Activated T-cell treated with anti-CD3 and anti-CD28 coated beads, Interleukin-2, amount 50 U/mL, for 4 hours (primary cell): ENCODE results near the gene DDX46. TPM values are rescaled to one million over a fixed set of nuclear protein-coding genes. Genes with fewer than 3 reads are reported as not detected.
"Not testable (repeated sequence)": the region's sequence is repeated elsewhere in the genome, so short reads cannot be mapped to it uniquely, and the experiment has no call there.

Experiments
- ATAC-seq, 2 donors: fragments of 200-7000 bp; cut with Tn5 transposase; one replicate each; pipeline ENCODE4 v1.10.0; 2021
- DNase-seq: peaks from one replicate; pipeline ENCODE4 v3.0.0-alpha.2; 2020
- H3K27me3 Mint-ChIP-seq: one replicate; pipeline ENCODE4 v1.8.0; 2021; ENCODE audit warnings: low read depth, mixed read lengths
- H3K36me3 Mint-ChIP-seq: one replicate; pipeline ENCODE4 v1.8.0; 2022; ENCODE audit warnings: mixed read lengths; ENCODE audit not compliant: insufficient read depth
- H3K4me1 Mint-ChIP-seq: one replicate; pipeline ENCODE4 v1.8.0; 2021; ENCODE audit warnings: low read depth, mixed read lengths
- H3K4me3 Mint-ChIP-seq: one replicate; pipeline ENCODE4 v1.8.0; 2021; ENCODE audit warnings: mild to moderate bottlenecking, moderate library complexity, mixed read lengths
- H3K9me3 Mint-ChIP-seq: one replicate; pipeline ENCODE4 v1.8.0; 2021; ENCODE audit warnings: mixed read lengths
- total RNA-seq, 3 donors: library from RNA; stranded (reverse); gene quantifications; one replicate each; pipeline ENCODE4 v1.2.1, GENCODE V29; 2021

The DDX46 gene
- total RNA-seq, 3 donors from 2014 or later, result 70.9 to 80.8 (median 72.2) TPM

GRCh38 chr5:134845852-134846640 lies 87.5 kb downstream of the DDX46 start, which contains the start of gene C5orf24:
Gene C5orf24, plus strand, starts transcription at chr5:134845968. Its CDS starts 8,933 bp downstream, at chr5:134854901.
- peaks cover 4% of the 10 kb centered on the region for H3K36me3 Mint-ChIP-seq
- no peaks in the 10 kb centered on the region for H3K27me3 Mint-ChIP-seq
- H3K4me1 Mint-ChIP-seq, result peaks cover 31% of the 10 kb centered on the region
- ATAC-seq (peak; percentile 95 to 96), DNase-seq (peak; percentile 88)
- H3K9me3 Mint-ChIP-seq, result no peaks in the 10 kb centered on the region
- H3K4me3 Mint-ChIP-seq, result peak within 1 kb of the TSS; percentile 92

- Mint-ChIP-seq H3K36me3 (peaks cover 7% of the 10 kb centered on the region), H3K4me1 (peaks cover 36% of the 10 kb centered on the region), H3K9me3 (no peaks in the 10 kb centered on the region), H3K27me3 (no peaks in the 10 kb centered on the region), H3K4me3 (peak overlapping the region; percentile 92)
- ATAC-seq (peak; percentile 2 to 7), DNase-seq (no peak)
Observed at GRCh38 chr5:134846641-134846960, 88.0 kb downstream of the DDX46 start.

- not testable (repeated sequence) for DNase-seq, H3K9me3 Mint-ChIP-seq, H3K27me3 Mint-ChIP-seq, H3K4me3 Mint-ChIP-seq, ATAC-seq
- H3K4me1 Mint-ChIP-seq, result peaks cover 39% of the 10 kb centered on the region
- H3K36me3 Mint-ChIP-seq, result peaks cover 12% of the 10 kb centered on the region
Observed at GRCh38 chr5:134849434-134849933, 90.9 kb downstream of the DDX46 start.

- DNase-seq (no peak), ATAC-seq (no peak)
- no peak overlapping the region for H3K4me3 Mint-ChIP-seq
Observed at GRCh38 chr5:134851307-134851923, 92.8 kb downstream of the DDX46 start.

GRCh38 chr5:134856465-134856864 lies 97.9 kb downstream of the DDX46 start:
- not testable (repeated sequence) for H3K9me3 Mint-ChIP-seq, H3K4me1 Mint-ChIP-seq, DNase-seq, ATAC-seq, H3K4me3 Mint-ChIP-seq, H3K27me3 Mint-ChIP-seq
- peaks cover 22% of the 10 kb centered on the region for H3K36me3 Mint-ChIP-seq

More at GRCh38 chr5:134851307-134851923, 92.8 kb downstream of the DDX46 start:
- peaks cover 19% of the 10 kb centered on the region for H3K36me3 Mint-ChIP-seq
- H3K9me3 Mint-ChIP-seq, result no peaks in the 10 kb centered on the region
- peaks cover 34% of the 10 kb centered on the region for H3K4me1 Mint-ChIP-seq
- no peaks in the 10 kb centered on the region for H3K27me3 Mint-ChIP-seq

- H3K36me3 Mint-ChIP-seq, result peaks cover 20% of the 10 kb centered on the region
- no peak overlapping the region for H3K4me3 Mint-ChIP-seq
- DNase-seq, result no peak
- peaks cover 7% of the 10 kb centered on the region for H3K4me1 Mint-ChIP-seq
- H3K27me3 Mint-ChIP-seq, result no peaks in the 10 kb centered on the region
- H3K9me3 Mint-ChIP-seq, result no peaks in the 10 kb centered on the region
- ATAC-seq, result no peak
Observed at GRCh38 chr5:134857401-134857800, 98.8 kb downstream of the DDX46 start.

- H3K27me3 Mint-ChIP-seq, result no peaks in the 10 kb centered on the region
- H3K4me3 Mint-ChIP-seq, result no peak overlapping the region
- DNase-seq (no peak), ATAC-seq (no peak)
- H3K9me3 Mint-ChIP-seq, result no peaks in the 10 kb centered on the region
- no peaks in the 10 kb centered on the region for H3K4me1 Mint-ChIP-seq
- H3K36me3 Mint-ChIP-seq, result no peaks in the 10 kb centered on the region
Observed at GRCh38 chr5:134864707-134865106, 106.1 kb downstream of the DDX46 start.

- Mint-ChIP-seq H3K4me3 (peak overlapping the region; percentile 96), H3K4me1 (peaks cover 34% of the 10 kb centered on the region), H3K27me3 (no peaks in the 10 kb centered on the region), H3K36me3 (peaks cover 13% of the 10 kb centered on the region), H3K9me3 (no peaks in the 10 kb centered on the region)
- DNase-seq (no peak), ATAC-seq (no peak)
Observed at GRCh38 chr5:134873494-134873893, 114.9 kb downstream of the DDX46 start.

GRCh38 chr5:134873987-134874830 lies 115.6 kb downstream of the DDX46 start, which contains the start of gene TXNDC15:
Gene TXNDC15, plus strand, starts transcription at chr5:134874371. Its CDS starts 57 bp downstream, at chr5:134874428.
- Mint-ChIP-seq H3K27me3 (no peaks in the 10 kb centered on the region), H3K36me3 (peaks cover 13% of the 10 kb centered on the region), H3K4me1 (peaks cover 39% of the 10 kb centered on the region), H3K9me3 (no peaks in the 10 kb centered on the region), H3K4me3 (peak within 1 kb of the TSS; percentile 96)
- DNase-seq, result peak; percentile 71
- peak; percentile 88 to 92 for ATAC-seq

- Mint-ChIP-seq H3K27me3 (no peaks in the 10 kb centered on the region), H3K4me3 (peak overlapping the region; percentile 96), H3K36me3 (peaks cover 13% of the 10 kb centered on the region), H3K4me1 (peaks cover 42% of the 10 kb centered on the region), H3K9me3 (no peaks in the 10 kb centered on the region)
- DNase-seq (peak; percentile 9), ATAC-seq (peak; percentile 61 to 63)
Observed at GRCh38 chr5:134874831-134875655, 116.5 kb downstream of the DDX46 start.

- peaks cover 15% of the 10 kb centered on the region for H3K36me3 Mint-ChIP-seq
- H3K9me3 Mint-ChIP-seq, result no peaks in the 10 kb centered on the region
- ATAC-seq, result no peak
- H3K27me3 Mint-ChIP-seq, result no peaks in the 10 kb centered on the region
- no peak overlapping the region for H3K4me3 Mint-ChIP-seq
- DNase-seq, result no peak
- peaks cover 47% of the 10 kb centered on the region for H3K4me1 Mint-ChIP-seq
Observed at GRCh38 chr5:134877159-134877558, 118.6 kb downstream of the DDX46 start.

- H3K9me3 Mint-ChIP-seq, result no peaks in the 10 kb centered on the region
- no peak for ATAC-seq
- peaks cover 45% of the 10 kb centered on the region for H3K4me1 Mint-ChIP-seq
- no peak for DNase-seq
- H3K36me3 Mint-ChIP-seq, result peaks cover 15% of the 10 kb centered on the region
- H3K27me3 Mint-ChIP-seq, result no peaks in the 10 kb centered on the region
- no peak overlapping the region for H3K4me3 Mint-ChIP-seq
Observed at GRCh38 chr5:134878403-134878802, 119.8 kb downstream of the DDX46 start.

GRCh38 chr5:134879456-134879855 lies 120.9 kb downstream of the DDX46 start:
- peaks cover 15% of the 10 kb centered on the region for H3K36me3 Mint-ChIP-seq
- H3K4me3 Mint-ChIP-seq, result no peak overlapping the region
- DNase-seq (no peak), ATAC-seq (no peak)
- no peaks in the 10 kb centered on the region for H3K9me3 Mint-ChIP-seq
- peaks cover 42% of the 10 kb centered on the region for H3K4me1 Mint-ChIP-seq
- no peaks in the 10 kb centered on the region for H3K27me3 Mint-ChIP-seq
